GM18507 (cell line): Measurements from ENCODE around the gene WDR18.

Source experiments
- DNase-seq: peaks from one replicate; pipeline ENCODE4 v3.0.0; 2011; ENCODE audit warnings: low read depth; ENCODE audit not compliant: insufficient read length; ENCODE audit errors: extremely low spot score
- FAIRE-seq: peaks from 2 replicates; lab custom pipeline; 2011; peaks lifted over from hg19 to GRCh38; lab: Jason Lieb, UNC

Gene WDR18

GRCh38 chr19:1032264-1032867 is 48.2 kb downstream of the WDR18 start:
- FAIRE-seq, result no peak
- no peak for DNase-seq

- FAIRE-seq, result no peak
- DNase-seq, result no peak
These were observed 52.0 kb downstream of the WDR18 start for GRCh38 chr19:1035998-1036621.

GRCh38 chr19:1037621-1038064 is 53.5 kb downstream of the WDR18 start:
- no peak for FAIRE-seq
- DNase-seq, result no peak

DNA sequence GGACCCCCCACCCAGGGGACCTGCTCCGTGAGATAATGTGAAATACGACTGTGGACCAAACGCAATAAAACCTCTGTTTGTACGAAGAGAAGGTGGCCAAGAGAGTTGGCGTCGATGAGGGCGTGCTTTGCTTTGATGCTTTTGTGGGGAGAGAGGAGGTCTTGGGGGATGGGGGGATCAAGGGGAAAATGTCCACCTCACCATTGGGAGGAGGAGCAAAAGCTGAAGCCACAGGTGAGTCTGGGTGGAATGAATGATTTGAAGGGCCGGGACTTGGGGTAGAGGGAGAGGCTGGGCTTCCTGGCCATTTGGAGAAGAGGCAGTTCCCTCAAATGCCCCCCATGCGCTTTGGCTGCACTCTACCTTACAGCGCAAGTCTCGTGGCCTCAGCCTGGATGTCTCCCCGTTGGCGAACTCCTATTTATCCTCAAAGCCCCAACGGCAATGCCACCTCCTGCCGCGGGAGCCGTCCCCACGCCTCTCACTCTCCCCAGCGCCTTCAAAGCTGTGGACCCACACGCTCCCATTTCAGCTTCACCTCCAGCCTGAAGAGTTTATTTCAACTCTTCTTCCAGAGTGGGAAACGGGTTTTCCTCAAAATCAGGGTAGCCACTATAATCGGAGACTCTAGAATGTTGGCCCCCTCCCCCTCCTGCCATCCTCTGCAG is 55.0 kb downstream of the WDR18 start:
- no peak for DNase-seq
- FAIRE-seq, result no peak

DNA sequence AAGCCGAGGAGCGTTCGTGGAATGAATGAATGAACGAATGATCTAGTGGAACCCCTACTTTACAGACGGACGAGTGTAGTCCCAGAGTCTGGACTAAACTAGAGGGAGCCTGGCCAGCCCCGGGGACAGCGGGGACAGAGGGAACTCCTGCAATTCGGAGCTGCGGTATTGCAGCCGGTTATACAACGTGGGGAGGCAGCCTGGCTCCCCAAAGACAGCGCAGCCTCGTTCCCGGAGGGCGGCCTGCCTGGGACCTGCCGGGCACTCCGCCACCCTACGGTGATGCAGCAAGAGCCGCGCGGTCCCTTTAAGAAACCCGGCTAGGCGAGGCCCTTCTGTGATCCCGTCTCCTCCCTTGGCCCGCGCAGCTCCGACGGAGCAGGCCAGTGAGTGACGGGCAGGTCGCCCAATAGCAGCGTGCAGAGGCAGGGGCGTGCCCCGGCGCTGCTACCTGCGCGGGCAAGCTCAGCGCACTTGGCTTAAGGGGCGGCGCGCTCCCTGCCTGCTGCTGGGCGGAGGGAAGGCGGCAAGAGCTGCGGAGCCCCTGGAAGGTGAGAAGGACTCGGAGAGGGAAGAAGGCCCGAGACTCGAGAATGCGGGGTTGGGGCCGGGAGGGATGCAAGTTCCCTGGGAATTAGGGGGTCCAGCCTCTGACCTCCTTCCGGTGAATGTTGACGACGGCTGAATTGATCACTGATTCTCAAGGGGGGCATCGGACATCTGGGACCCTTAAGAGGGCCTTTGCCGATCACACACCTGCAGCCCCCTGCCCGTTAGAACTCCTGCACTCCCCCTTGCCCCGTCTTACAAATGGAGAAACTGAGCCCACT is 55.7 kb downstream of the WDR18 start, which contains the start of gene ABCA7:
Gene ABCA7, plus strand, starts transcription at position 462 of the 830 bp plus-strand sequence. CDS start 1,255 bp downstream, outside the sequence.
- peak; percentile 75 for DNase-seq
- FAIRE-seq, result peak; percentile 97

- DNase-seq (peak; percentile 94), FAIRE-seq (peak; percentile 99)
These were observed 56.5 kb downstream of the WDR18 start for GRCh38 chr19:1040476-1041271.

- DNase-seq (no peak), FAIRE-seq (no peak)
These were observed 57.2 kb downstream of the WDR18 start for GRCh38 chr19:1041272-1041834.

DNA sequence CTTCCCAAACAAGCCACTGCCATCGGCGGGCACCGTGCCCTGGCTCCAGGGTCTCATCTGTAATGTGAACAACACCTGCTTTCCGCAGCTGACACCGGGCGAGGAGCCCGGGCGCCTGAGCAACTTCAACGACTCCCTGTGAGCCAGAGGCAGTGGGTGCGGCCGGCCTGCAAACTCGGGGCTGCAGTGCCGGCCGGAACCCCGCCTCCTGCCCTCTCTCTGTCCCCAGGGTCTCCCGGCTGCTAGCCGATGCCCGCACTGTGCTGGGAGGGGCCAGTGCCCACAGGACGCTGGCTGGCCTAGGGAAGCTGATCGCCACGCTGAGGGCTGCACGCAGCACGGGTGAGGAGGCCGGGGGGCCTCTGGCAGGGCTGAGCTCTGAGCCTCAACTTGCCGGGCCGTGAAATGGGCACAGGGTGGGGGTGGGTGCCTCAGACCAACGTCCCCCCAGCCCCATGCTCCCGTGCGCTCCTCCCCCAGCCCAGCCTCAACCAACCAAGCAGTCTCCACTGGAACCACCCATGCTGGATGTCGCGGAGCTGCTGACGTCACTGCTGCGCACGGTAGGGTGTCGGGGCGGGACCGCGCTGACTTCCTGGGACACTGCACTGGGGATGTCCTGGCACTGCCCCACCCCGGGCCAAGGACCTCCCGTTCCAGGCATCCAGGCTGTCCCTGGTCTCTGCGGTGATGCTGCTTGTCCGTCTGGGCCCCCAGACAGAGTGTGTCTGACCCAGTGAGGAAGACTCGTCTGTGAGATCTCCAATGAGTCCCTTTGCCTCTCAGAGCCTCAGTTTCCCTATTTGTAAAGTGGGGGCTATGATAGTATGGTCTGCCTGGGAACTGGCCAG is 57.9 kb downstream of the WDR18 start:
- DNase-seq (no peak), FAIRE-seq (no peak)

- no peak for DNase-seq
- FAIRE-seq, result no peak
These were observed 58.8 kb downstream of the WDR18 start for GRCh38 chr19:1042689-1043511.
